ENCODE measurements around the gene ZG16. TPM values are rescaled to one million over a fixed set of nuclear protein-coding genes. Genes with fewer than 3 reads are reported as not detected.

ZG16 gene
- total and polyA plus RNA-seq, 4 donors: 0.19 to 2.8 (median 1.7) TPM

GRCh38 chr16:29807426-29808218, 29.6 kb downstream of the ZG16 start:
- Histone ChIP-seq H3K27ac (ENCODE audit: low read depth in 1 of 2, low read length in 2 of 2) (peak overlapping the region; percentile 73 to 88), H3K27me3 (ENCODE audit: control insufficient read depth in 4 of 4, insufficient read depth in 4 of 4, low read length in 3 of 4) (no peaks in the 10 kb centered on the region), H3K4me3 (ENCODE audit: low read depth in 1 of 3, low read length in 3 of 3) (peak overlapping the region in 2 of 3 donors; percentile 42 to 93), H3K9me3 (ENCODE audit: control insufficient read depth in 4 of 4, low read length in 3 of 4) (no peaks in the 10 kb centered on the region), H3K36me3 (ENCODE audit: control insufficient read depth in 4 of 4, insufficient read depth in 3 of 4, low read depth in 1 of 4, low read length in 3 of 4) (peaks cover 2 to 10% (median 4%) of the 10 kb centered on the region in 4 donors), H3K4me1 (ENCODE audit: control insufficient read depth in 4 of 4, insufficient read depth in 4 of 4, low read length in 3 of 4) (peaks cover 16 to 56% (median 36%) of the 10 kb centered on the region in 4 donors), H3K9ac (ENCODE audit: low read depth in 1 of 2, low read length in 2 of 2) (peak overlapping the region in 1 of 2 donors; percentile 51)
- DNase-seq (ENCODE audit: low spot score): peak; percentile 83
- 38% methylated on average over 69 of the region's 69 CpGs for WGBS
- peak; percentile 38 to 59 for TF ChIP-seq RAD21 (IDR thresholded peaks at IDR 0.05)
- peak; percentile 18 for TF ChIP-seq CTCF (IDR thresholded peaks at IDR 0.05; ENCODE audit: low read depth, low read length, missing input control)
- TF ChIP-seq JUND (IDR thresholded peaks at IDR 0.05): no peak
- TF ChIP-seq HNF4A (conservative IDR thresholded peaks at IDR 0.05): no peak
- TF ChIP-seq, protein P1, sequence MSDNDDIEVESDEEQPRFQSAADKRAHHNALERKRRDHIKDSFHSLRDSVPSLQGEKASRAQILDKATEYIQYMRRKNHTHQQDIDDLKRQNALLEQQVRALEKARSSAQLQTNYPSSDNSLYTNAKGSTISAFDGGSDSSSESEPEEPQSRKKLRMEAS (IDR thresholded peaks at IDR 0.05): peak; percentile 66
- TF ChIP-seq SP1 (IDR thresholded peaks at IDR 0.05): peak; percentile 42

- no peak for DNase-seq (ENCODE audit: low spot score)
- Histone ChIP-seq H3K36me3 (ENCODE audit: control insufficient read depth in 4 of 4, insufficient read depth in 3 of 4, low read depth in 1 of 4, low read length in 3 of 4) (peaks cover 2 to 10% (median 4%) of the 10 kb centered on the region in 4 donors), H3K4me3 (ENCODE audit: low read depth in 1 of 3, low read length in 3 of 3) (peak overlapping the region in 2 of 3 donors; percentile 14 to 93), H3K9me3 (ENCODE audit: control insufficient read depth in 4 of 4, low read length in 3 of 4) (no peaks in the 10 kb centered on the region), H3K9ac (ENCODE audit: low read depth in 1 of 2, low read length in 2 of 2) (peak overlapping the region in 1 of 2 donors; percentile 51), H3K27me3 (ENCODE audit: control insufficient read depth in 4 of 4, insufficient read depth in 4 of 4, low read length in 3 of 4) (no peaks in the 10 kb centered on the region), H3K27ac (ENCODE audit: low read depth in 1 of 2, low read length in 2 of 2) (peak overlapping the region; percentile 73 to 88), H3K4me1 (ENCODE audit: control insufficient read depth in 4 of 4, insufficient read depth in 4 of 4, low read length in 3 of 4) (peaks cover 16 to 56% (median 36%) of the 10 kb centered on the region in 4 donors)
- TF ChIP-seq, protein P2, sequence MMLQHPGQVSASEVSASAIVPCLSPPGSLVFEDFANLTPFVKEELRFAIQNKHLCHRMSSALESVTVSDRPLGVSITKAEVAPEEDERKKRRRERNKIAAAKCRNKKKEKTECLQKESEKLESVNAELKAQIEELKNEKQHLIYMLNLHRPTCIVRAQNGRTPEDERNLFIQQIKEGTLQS (IDR thresholded peaks at IDR 0.05): no peak
- no peak for TF ChIP-seq NR2F2 (IDR thresholded peaks at IDR 0.05)
- no peak for TF ChIP-seq REST (IDR thresholded peaks at IDR 0.05)
- no peak for TF ChIP-seq HNF4A (conservative IDR thresholded peaks at IDR 0.05)
- TF ChIP-seq RAD21 (IDR thresholded peaks at IDR 0.05): no peak
- no peak for TF ChIP-seq FOXA1 (IDR thresholded peaks at IDR 0.05)
- TF ChIP-seq ZBTB33 (IDR thresholded peaks at IDR 0.05): no peak
- no peak for TF ChIP-seq HNF4G (IDR thresholded peaks at IDR 0.05)
- TF ChIP-seq, protein P1 (IDR thresholded peaks at IDR 0.05): no peak
- no peak for TF ChIP-seq YY1 (IDR thresholded peaks at IDR 0.05)
- no peak for TF ChIP-seq RXRA (IDR thresholded peaks at IDR 0.05)
- WGBS: 68% methylated on average over 25 of the region's 25 CpGs
Measured at GRCh38 chr16:29808219-29808900, 30.3 kb downstream of the ZG16 start.

Measured in liver (tissue), 9 donors.